Transverse colon (tissue), 4 donors: Measurements from ENCODE around the gene KIAA2012.

Experiments
- EP300 ChIP-seq: sonication (generic); formaldehyde crosslinking; IDR thresholded peaks from one replicate; pipeline ENCODE4 v1.6.1; 2017; ENCODE audit warnings: antibody characterized with exemption, low read depth
- POLR2A ChIP-seq: fragments of 450-650 bp; IDR thresholded peaks from one replicate; pipeline ENCODE4 v1.6.1; 2016; ENCODE audit warnings: antibody characterized with exemption, mild to moderate bottlenecking, moderate library complexity
- POLR2AphosphoS5 ChIP-seq, 3 donors: sonication (generic); formaldehyde crosslinking; IDR thresholded peaks; one replicate each; pipeline ENCODE4 v1.6.1; 2016; ENCODE audit warnings: antibody characterized with exemption in 3 of 3
- TF ChIP-seq, protein P1 (sequence below), 5 experiments: fragments of 200-600 bp in 3 of 5; fragments of 450-650 bp in 2 of 5; sonication (generic) in 3 of 5; IDR thresholded peaks; 1 replicate in 2 of 5; 2 replicates in 3 of 5; pipeline ENCODE4 v1.5.1; 2016 to 2017; ENCODE audit warnings: antibody characterized with exemption in 5 of 5, inconsistent platforms in 3 of 5, mild to moderate bottlenecking in 2 of 5, moderate library complexity in 1 of 5

DNA sequence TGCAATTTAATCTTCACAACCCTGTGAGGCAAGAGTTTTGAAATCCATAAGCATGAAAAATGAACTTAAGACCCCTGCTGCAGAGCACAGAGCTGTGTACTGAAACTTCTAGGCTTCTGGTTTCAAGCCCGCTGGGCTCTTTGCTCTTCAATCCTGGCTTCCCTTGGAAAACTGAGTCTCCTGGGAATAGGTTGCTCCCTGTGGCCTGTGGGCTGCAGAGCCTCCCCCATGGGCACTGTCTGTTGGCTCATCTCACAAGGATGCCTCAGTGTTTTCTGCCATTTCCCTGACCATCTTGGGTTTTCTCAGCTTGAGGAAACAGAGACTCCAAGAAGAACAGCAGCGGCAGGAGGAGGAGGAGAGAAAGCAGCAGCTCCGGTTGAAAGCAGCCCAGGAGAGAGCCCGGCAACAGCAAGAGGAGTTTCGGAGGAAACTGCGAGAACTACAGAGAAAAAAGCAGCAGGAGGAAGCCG lies 120.9 kb downstream of the KIAA2012 start:
- TF ChIP-seq, protein P1, sequence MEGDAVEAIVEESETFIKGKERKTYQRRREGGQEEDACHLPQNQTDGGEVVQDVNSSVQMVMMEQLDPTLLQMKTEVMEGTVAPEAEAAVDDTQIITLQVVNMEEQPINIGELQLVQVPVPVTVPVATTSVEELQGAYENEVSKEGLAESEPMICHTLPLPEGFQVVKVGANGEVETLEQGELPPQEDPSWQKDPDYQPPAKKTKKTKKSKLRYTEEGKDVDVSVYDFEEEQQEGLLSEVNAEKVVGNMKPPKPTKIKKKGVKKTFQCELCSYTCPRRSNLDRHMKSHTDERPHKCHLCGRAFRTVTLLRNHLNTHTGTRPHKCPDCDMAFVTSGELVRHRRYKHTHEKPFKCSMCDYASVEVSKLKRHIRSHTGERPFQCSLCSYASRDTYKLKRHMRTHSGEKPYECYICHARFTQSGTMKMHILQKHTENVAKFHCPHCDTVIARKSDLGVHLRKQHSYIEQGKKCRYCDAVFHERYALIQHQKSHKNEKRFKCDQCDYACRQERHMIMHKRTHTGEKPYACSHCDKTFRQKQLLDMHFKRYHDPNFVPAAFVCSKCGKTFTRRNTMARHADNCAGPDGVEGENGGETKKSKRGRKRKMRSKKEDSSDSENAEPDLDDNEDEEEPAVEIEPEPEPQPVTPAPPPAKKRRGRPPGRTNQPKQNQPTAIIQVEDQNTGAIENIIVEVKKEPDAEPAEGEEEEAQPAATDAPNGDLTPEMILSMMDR (IDR thresholded peaks at IDR 0.05): no peak
- no peak for TF ChIP-seq POLR2AphosphoS5 (IDR thresholded peaks at IDR 0.05)
- TF ChIP-seq POLR2A: no peak
- no peak for TF ChIP-seq EP300
